ENCODE measurements around the gene DNAI2.

Gene DNAI2

DNA sequence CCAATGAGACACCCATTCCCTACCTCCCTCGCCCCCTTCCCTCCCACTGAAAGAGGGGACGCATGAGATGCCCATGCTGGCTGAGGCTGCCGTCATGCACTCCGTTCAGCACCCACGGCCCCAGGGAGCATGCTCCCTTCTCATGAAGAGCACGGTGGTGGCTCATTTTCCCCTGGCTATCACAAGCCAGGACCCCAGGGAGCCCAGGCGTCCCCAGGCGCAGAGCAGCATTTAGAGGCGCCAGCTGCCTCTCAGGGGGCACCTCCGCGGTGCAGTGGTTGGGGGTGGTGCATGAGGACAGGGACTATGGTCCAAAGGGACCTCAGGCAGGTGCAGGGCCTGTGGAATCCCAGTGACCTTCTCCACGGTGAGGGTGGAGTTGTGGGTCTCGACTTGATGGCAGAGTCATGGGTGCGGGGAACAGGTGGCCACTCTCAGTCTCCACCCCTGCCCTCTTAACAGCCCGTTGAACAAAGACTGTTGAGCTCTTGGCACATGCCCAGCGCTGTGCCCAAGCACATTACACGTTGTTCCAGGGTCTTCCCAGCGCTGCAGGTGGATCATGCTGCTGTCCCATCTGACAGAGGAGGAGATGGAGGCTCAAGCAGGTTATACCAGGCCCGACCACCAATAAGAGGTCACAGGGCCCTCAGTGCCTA is 65.6 kb downstream of the DNAI2 start:
- whole genome bisulfite sequencing, 2 experiments (ENCODE audit: insufficient coverage in 2 of 2) = 80 to 85% methylated on average over 17 to 18 of the region's 19 CpGs

DNA sequence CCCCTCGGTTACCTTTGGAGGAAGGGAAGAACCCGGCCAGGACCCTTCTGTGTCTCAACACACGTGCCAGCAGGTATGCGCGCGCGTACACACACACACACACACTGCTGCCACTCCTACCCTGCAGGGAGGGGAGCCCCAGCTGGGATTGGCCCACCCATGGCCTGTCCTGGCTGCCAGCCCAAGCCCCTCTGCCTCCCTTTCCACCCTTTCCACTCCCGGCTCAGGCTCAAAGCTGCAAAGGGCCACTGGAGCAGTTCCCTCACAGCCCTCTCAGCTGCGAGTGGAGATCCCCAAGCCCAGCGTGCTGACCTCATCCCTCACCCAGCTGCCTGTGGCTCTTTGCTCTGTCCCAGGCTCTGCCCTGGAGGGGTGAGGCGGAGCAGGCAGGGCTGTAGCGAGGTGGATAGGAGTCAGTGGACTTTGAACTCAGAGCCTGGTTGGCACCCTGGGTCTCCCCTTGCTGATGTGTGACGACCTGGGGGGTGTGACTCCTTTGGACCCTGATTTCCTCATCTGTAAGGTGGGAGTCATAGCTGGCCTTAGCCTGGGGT is 66.5 kb downstream of the DNAI2 start:
- H3K36me3 ChIP-seq (ENCODE audit: control insufficient read depth, insufficient read depth, low read length) = no peaks in the 10 kb centered on the region
- 51 to 95% methylated on average over 5 of the region's 13 CpGs for WGBS, 2 experiments (ENCODE audit: insufficient coverage in 2 of 2)
- H3K27ac ChIP-seq (ENCODE audit: low read depth, low read length, severe bottlenecking) = no peak overlapping the region
- H3K4me3 ChIP-seq (ENCODE audit: extremely low read depth, insufficient read depth, low read length, poor library complexity, severe bottlenecking) = no peak overlapping the region
- H3K9me3 ChIP-seq (ENCODE audit: control insufficient read depth, low read length) = no peaks in the 10 kb centered on the region
- no peaks in the 10 kb centered on the region for H3K4me1 ChIP-seq (ENCODE audit: control insufficient read depth, insufficient read depth, low read length, poor library complexity, severe bottlenecking)

More for the DNA sequence above, 65.6 kb downstream of the DNAI2 start:
- H3K4me1 ChIP-seq (ENCODE audit: control insufficient read depth, insufficient read depth, low read length, poor library complexity, severe bottlenecking) = no peaks in the 10 kb centered on the region
- no peaks in the 10 kb centered on the region for H3K36me3 ChIP-seq (ENCODE audit: control insufficient read depth, insufficient read depth, low read length)
- no peaks in the 10 kb centered on the region for H3K9me3 ChIP-seq (ENCODE audit: control insufficient read depth, low read length)
- no peak overlapping the region for H3K4me3 ChIP-seq (ENCODE audit: extremely low read depth, insufficient read depth, low read length, poor library complexity, severe bottlenecking)
- no peak overlapping the region for H3K27ac ChIP-seq (ENCODE audit: low read depth, low read length, severe bottlenecking)

DNA sequence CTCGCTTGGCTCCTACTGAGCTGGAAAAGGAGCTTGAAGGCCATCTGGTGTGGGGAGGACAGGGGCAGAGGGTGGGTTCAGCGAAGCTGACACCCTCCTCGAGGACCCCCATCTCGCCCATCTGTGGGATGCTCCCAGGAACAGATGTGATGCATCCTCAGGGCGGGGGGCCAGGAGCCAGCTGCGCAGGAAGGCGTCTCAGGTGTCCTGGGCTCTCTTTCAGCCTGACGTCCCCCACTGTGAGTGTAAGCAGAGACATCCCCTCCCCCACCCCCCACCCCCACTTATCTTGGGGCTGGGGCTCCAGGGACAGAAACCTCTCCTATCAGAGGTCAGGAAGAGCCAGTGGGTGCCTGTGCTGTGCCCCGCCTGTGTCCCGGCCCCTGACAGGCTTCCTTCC is 68.2 kb downstream of the DNAI2 start:
- H3K36me3 ChIP-seq (ENCODE audit: control insufficient read depth, insufficient read depth, low read length) = no peaks in the 10 kb centered on the region
- no peak overlapping the region for H3K27ac ChIP-seq (ENCODE audit: low read depth, low read length, severe bottlenecking)
- WGBS, 2 experiments (ENCODE audit: insufficient coverage in 2 of 2) = 84 to 91% methylated on average over 7 to 8 of the region's 10 CpGs
- H3K9me3 ChIP-seq (ENCODE audit: control insufficient read depth, low read length) = no peaks in the 10 kb centered on the region
- no peaks in the 10 kb centered on the region for H3K4me1 ChIP-seq (ENCODE audit: control insufficient read depth, insufficient read depth, low read length, poor library complexity, severe bottlenecking)
- no peak overlapping the region for H3K4me3 ChIP-seq (ENCODE audit: extremely low read depth, insufficient read depth, low read length, poor library complexity, severe bottlenecking)

DNA sequence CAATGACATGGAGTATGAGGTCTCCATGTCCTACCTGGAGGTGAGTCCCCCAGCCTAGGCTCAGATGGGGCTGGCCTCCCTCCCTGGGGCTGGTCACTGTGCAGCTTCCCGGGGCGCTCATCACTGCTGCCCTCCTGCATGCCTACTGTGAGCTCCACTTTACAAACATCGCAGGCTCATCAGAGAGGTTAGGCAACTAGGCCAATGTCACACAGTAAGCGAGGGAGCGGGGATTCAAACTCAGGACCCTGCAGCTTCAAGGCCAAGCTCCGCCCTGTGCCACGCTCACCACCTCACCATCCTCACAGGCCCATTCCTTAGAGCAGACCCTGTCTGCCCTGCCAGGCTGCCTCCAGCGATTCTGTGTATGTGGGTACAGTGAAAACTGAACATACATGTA is 69.1 kb downstream of the DNAI2 start:
- Histone ChIP-seq H3K9me3 (ENCODE audit: control insufficient read depth, low read length) (no peaks in the 10 kb centered on the region), H3K4me3 (ENCODE audit: extremely low read depth, insufficient read depth, low read length, poor library complexity, severe bottlenecking) (no peak overlapping the region), H3K36me3 (ENCODE audit: control insufficient read depth, insufficient read depth, low read length) (no peaks in the 10 kb centered on the region), H3K4me1 (ENCODE audit: control insufficient read depth, insufficient read depth, low read length, poor library complexity, severe bottlenecking) (no peaks in the 10 kb centered on the region), H3K27ac (ENCODE audit: low read depth, low read length, severe bottlenecking) (no peak overlapping the region)
- WGBS, 2 experiments (ENCODE audit: insufficient coverage in 2 of 2) = 78 to 88% methylated on average over 3 to 7 of the region's 8 CpGs

DNA sequence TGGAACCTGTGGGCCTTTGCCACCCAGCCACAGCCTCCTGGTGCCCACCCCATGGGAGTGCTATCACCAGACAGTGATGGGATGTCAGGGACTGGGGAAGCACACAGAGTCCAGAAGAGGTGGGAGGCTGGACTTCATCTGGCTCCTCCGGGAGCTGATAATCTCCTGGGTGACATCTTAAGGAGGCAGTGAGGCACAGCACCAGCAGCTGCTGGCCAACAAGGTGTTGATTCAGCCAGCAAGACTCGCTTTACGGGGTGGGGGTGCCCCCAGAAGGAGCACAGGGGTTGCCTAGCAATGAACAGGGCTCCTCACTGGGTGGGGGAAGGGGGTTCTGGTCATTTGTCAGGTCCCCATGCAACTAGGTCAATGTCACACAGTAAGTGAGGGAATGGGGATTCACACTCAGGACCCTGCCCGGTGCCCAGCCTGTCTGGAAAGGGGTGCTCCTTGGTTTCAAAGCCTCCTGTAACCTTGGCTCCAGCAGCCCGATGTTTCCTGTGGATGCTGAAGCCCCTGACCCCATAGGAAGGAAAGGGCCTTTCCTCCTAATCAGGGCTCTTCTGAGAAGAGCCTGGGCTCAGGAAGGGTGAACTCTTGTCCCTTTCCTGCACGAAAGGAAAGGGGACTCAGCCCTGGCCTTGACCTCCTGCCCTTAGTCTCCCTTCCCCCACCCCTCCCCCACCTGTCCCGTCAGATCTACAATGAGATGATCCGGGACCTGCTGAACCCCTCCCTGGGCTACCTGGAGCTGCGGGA is 69.7 kb downstream of the DNAI2 start:
- Histone ChIP-seq H3K9me3 (ENCODE audit: control insufficient read depth, low read length) (no peaks in the 10 kb centered on the region), H3K4me3 (ENCODE audit: extremely low read depth, insufficient read depth, low read length, poor library complexity, severe bottlenecking) (no peak overlapping the region), H3K36me3 (ENCODE audit: control insufficient read depth, insufficient read depth, low read length) (no peaks in the 10 kb centered on the region), H3K4me1 (ENCODE audit: control insufficient read depth, insufficient read depth, low read length, poor library complexity, severe bottlenecking) (no peaks in the 10 kb centered on the region), H3K27ac (ENCODE audit: low read depth, low read length, severe bottlenecking) (no peak overlapping the region)
- 75 to 89% methylated on average over 4 to 8 of the region's 9 CpGs for WGBS, 2 experiments (ENCODE audit: insufficient coverage in 2 of 2)

DNA sequence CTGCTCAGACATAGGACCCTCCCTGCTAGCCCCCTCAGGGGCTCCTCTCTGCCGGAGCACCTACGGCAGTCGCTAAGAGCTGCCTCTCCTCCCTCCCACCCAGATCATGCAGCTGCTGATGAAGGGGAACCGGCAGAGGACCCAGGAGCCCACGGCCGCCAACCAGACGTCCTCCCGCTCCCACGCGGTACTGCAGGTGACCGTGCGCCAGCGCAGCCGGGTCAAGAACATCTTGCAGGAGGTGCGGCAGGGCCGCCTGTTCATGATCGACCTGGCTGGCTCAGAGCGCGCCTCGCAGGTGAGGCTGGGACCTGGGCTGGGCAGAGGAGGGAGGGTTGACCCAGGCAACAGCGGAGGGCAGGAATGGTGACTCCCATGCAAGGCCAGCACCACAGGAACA is 70.6 kb downstream of the DNAI2 start:
- H3K4me1 ChIP-seq (ENCODE audit: control insufficient read depth, insufficient read depth, low read length, poor library complexity, severe bottlenecking) = no peaks in the 10 kb centered on the region
- H3K27ac ChIP-seq (ENCODE audit: low read depth, low read length, severe bottlenecking) = no peak overlapping the region
- H3K36me3 ChIP-seq (ENCODE audit: control insufficient read depth, insufficient read depth, low read length) = no peaks in the 10 kb centered on the region
- no peaks in the 10 kb centered on the region for H3K9me3 ChIP-seq (ENCODE audit: control insufficient read depth, low read length)
- H3K4me3 ChIP-seq (ENCODE audit: extremely low read depth, insufficient read depth, low read length, poor library complexity, severe bottlenecking) = no peak overlapping the region
- WGBS, 2 experiments (ENCODE audit: insufficient coverage in 2 of 2) = 90 to 93% methylated on average over 20 to 21 of the region's 21 CpGs

DNA sequence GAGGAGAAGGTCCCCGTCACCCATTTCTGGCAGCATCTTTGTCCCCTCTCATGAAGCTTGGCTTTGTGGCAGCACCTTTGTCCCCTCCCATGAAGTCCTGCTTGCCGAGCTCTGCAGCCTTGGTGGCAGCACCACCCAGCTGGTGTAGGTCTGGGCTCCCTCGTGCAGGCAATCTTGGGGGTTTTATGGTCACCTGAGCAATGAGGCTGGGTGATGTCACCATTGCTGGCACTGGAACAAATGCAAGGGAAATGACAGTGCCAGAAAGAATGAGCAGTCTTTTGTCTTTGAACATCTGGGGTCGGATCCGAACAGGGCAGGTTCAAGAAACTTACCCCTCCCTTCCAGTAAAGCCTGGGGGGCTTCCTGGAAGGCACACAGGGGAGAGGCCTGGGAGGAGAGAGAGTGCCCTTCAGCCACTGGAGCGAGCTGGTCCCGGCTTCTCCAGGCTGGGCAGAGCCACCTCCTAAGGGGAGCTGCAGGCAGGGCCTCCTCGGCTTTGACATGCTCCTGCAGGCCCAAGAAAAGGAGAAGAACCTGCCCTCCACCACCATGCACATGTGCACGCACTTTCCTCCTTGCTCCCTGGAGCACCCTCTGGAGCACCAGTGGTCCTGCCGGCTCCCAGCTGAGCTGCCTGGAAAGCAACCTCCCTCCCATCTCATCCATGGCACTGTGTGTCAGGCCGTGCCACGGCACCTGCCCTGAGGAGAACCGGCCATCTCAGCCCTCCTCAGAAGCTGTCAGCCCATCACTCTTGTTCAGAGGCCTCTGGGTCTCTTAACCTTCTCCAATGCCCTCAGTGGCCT is 71.6 kb downstream of the DNAI2 start:
- 82 to 86% methylated on average over 10 to 11 of the region's 13 CpGs for WGBS, 2 experiments (ENCODE audit: insufficient coverage in 2 of 2)
- Histone ChIP-seq H3K4me1 (ENCODE audit: control insufficient read depth, insufficient read depth, low read length, poor library complexity, severe bottlenecking) (no peaks in the 10 kb centered on the region), H3K36me3 (ENCODE audit: control insufficient read depth, insufficient read depth, low read length) (no peaks in the 10 kb centered on the region), H3K4me3 (ENCODE audit: extremely low read depth, insufficient read depth, low read length, poor library complexity, severe bottlenecking) (no peak overlapping the region), H3K27ac (ENCODE audit: low read depth, low read length, severe bottlenecking) (no peak overlapping the region), H3K9me3 (ENCODE audit: control insufficient read depth, low read length) (no peaks in the 10 kb centered on the region)

DNA sequence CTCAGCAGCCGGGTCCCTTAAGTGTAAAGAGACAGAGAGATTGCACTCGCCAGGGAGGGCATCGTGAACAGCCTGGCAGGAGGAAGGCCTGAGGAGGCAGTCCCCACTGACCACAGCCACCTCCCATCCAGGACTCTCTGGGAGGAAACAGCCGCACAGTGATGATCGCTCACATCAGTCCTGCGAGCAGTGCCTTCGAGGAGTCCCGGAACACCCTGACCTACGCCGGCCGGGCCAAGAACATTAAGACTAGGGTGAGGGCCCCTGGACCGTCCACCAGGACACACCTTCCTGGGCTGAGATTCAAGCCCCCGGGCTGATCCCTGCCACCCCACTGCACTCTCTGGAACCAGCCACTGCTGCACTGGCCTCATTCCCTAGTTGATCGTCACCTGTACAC is 73.6 kb downstream of the DNAI2 start:
- Histone ChIP-seq H3K4me3 (ENCODE audit: extremely low read depth, insufficient read depth, low read length, poor library complexity, severe bottlenecking) (no peak overlapping the region), H3K9me3 (ENCODE audit: control insufficient read depth, low read length) (no peaks in the 10 kb centered on the region), H3K4me1 (ENCODE audit: control insufficient read depth, insufficient read depth, low read length, poor library complexity, severe bottlenecking) (no peaks in the 10 kb centered on the region), H3K27ac (ENCODE audit: low read depth, low read length, severe bottlenecking) (no peak overlapping the region), H3K36me3 (ENCODE audit: control insufficient read depth, insufficient read depth, low read length) (no peaks in the 10 kb centered on the region)
- WGBS, 2 experiments (ENCODE audit: insufficient coverage in 2 of 2) = 86 to 98% methylated on average over 12 of the region's 14 CpGs

DNA sequence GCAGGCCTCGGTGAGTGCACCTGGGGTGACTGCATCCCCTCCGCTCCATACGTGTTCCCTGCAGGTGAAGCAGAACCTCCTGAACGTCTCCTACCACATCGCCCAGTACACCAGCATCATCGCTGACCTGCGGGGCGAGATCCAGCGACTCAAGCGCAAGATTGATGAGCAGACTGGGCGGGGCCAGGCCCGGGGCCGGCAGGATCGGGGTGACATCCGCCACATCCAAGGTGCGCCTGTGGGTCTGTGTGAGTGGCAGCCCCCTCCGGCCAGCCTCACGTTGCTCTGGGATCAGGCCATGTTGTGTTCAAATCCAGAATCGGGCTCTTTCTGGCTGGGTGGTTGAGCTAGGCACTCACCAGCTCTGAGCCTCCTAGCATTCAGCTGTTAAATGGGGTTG is 75.1 kb downstream of the DNAI2 start:
- Histone ChIP-seq H3K36me3 (ENCODE audit: control insufficient read depth, insufficient read depth, low read length) (no peaks in the 10 kb centered on the region), H3K4me3 (ENCODE audit: extremely low read depth, insufficient read depth, low read length, poor library complexity, severe bottlenecking) (no peak overlapping the region), H3K4me1 (ENCODE audit: control insufficient read depth, insufficient read depth, low read length, poor library complexity, severe bottlenecking) (no peaks in the 10 kb centered on the region), H3K9me3 (ENCODE audit: control insufficient read depth, low read length) (no peaks in the 10 kb centered on the region), H3K27ac (ENCODE audit: low read depth, low read length, severe bottlenecking) (no peak overlapping the region)
- WGBS, 2 experiments (ENCODE audit: insufficient coverage in 2 of 2) = 86 to 89% methylated on average over 19 of the region's 19 CpGs

DNA sequence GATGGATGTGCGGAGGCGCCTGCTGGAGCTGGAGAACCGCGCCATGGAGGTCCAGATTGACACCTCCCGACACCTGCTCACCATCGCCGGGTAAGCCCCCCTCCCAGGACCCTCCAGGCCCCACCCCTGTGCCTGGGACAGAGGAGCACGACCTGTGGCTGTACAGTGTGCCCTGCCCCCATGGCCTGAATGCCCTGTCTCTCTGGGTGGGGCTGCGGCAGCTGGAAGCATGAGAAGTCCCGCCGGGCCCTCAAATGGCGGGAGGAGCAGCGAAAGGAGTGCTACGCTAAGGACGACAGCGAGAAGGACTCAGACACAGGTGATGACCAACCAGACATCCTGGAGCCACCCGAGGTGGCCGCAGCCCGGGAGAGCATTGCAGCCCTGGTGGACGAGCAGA is 76.5 kb downstream of the DNAI2 start:
- 84 to 85% methylated on average over 19 to 20 of the region's 20 CpGs for WGBS, 2 experiments (ENCODE audit: insufficient coverage in 2 of 2)
- Histone ChIP-seq H3K27ac (ENCODE audit: low read depth, low read length, severe bottlenecking) (no peak overlapping the region), H3K4me3 (ENCODE audit: extremely low read depth, insufficient read depth, low read length, poor library complexity, severe bottlenecking) (no peak overlapping the region)

More for the DNA sequence above, 76.5 kb downstream of the DNAI2 start:
- no peaks in the 10 kb centered on the region for H3K36me3 ChIP-seq (ENCODE audit: control insufficient read depth, insufficient read depth, low read length)
- no peaks in the 10 kb centered on the region for H3K9me3 ChIP-seq (ENCODE audit: control insufficient read depth, low read length)
- H3K4me1 ChIP-seq (ENCODE audit: control insufficient read depth, insufficient read depth, low read length, poor library complexity, severe bottlenecking) = no peaks in the 10 kb centered on the region
